ENCODE data around the gene UBE2L3.

- no peak for TF ChIP-seq GATA2 (IDR thresholded peaks at IDR 0.05; ENCODE audit: low read depth, low read length)
- TF ChIP-seq GATA3 (IDR thresholded peaks at IDR 0.05; ENCODE audit: low read depth, low read length): no peak
Observed at GRCh38 chr22:21611210-21611977, 43.9 kb downstream of the UBE2L3 start.

All from SH-SY5Y (cell line).